ENCODE data around the gene SMG9. TPM values are rescaled to one million over a fixed set of nuclear protein-coding genes. Genes with fewer than 3 reads are reported as not detected.
A peak's percentile ranks its signal among the peaks of the same experiment; 100 is the strongest.

Gene SMG9
- total RNA-seq, 4 donors from 2014 or later: 16.0 to 22.7 (median 21.1) TPM

DNA sequence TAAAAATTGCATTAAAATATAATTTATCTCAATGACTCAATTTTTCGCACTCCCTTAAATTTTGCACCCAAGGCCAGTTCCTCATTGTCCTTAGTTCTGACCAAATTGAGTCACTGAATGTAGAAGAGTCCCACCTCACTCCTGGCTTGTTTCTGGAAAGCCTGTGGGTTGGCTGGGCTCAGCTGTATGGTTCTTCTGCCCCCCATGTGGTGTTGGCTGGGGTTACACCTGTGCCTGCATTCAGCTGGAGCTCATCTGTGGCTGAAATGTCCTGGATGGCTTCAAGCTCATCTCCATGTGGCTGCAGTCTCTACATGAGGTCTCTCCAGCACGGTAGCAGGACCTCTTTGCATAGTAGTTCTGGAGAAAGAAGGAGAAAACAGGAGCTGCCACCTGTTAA is 46.0 kb downstream of the SMG9 start:
- 54 to 70% methylated on average over 1 to 2 of the region's 2 CpGs for WGBS, 2 donors
- Histone ChIP-seq H3K9me3 (peaks cover 0 to 12% (median 7%) of the 10 kb centered on the region in 3 donors), H3K4me3 (no peak overlapping the region), H3K27ac (no peak overlapping the region), H3K36me3 (no peaks in the 10 kb centered on the region), H3K27me3 (no peaks in the 10 kb centered on the region), H3K4me1 (no peaks in the 10 kb centered on the region)
- no peak for TF ChIP-seq POLR2A (IDR thresholded peaks at IDR 0.05)
- TF ChIP-seq, protein P1, sequence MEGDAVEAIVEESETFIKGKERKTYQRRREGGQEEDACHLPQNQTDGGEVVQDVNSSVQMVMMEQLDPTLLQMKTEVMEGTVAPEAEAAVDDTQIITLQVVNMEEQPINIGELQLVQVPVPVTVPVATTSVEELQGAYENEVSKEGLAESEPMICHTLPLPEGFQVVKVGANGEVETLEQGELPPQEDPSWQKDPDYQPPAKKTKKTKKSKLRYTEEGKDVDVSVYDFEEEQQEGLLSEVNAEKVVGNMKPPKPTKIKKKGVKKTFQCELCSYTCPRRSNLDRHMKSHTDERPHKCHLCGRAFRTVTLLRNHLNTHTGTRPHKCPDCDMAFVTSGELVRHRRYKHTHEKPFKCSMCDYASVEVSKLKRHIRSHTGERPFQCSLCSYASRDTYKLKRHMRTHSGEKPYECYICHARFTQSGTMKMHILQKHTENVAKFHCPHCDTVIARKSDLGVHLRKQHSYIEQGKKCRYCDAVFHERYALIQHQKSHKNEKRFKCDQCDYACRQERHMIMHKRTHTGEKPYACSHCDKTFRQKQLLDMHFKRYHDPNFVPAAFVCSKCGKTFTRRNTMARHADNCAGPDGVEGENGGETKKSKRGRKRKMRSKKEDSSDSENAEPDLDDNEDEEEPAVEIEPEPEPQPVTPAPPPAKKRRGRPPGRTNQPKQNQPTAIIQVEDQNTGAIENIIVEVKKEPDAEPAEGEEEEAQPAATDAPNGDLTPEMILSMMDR (IDR thresholded peaks at IDR 0.05): no peak
- intact Hi-C loops (cut with DNase I): no loop called here
- DNase-seq: no peak

DNA sequence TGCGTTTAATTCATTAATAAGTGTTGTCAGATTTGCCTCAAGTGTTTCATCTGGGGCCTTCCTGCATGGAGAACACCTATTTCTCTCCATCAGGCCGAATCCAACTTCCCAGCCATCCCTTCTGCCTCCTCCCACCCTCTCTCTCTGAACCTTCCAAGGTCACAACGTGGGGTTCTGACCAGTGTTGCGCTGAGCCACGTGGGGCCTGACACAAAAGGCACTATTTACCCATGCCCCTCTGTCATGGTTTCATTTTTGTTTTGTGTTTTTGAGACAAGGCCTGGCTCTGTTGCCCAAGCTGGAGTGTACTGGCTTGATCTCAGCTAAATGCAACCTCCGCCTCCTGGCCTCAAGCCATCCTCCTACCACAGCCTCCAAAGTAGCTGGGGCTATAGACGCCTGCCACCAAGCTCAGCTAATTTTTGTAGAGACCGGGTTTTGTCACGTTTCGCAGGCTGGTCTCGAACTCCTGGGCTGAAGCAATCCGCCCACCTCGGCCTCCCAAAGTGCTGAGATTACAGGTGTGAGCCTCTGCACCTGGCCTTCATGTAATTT is 47.5 kb downstream of the SMG9 start:
- no peak for TF ChIP-seq POLR2A (IDR thresholded peaks at IDR 0.05)
- TF ChIP-seq, protein P1 (IDR thresholded peaks at IDR 0.05): no peak
- no peaks in the 10 kb centered on the region for H3K36me3 ChIP-seq
- H3K4me3 ChIP-seq: no peak overlapping the region
- WGBS, 2 donors: 82 to 86% methylated on average over 13 of the region's 13 CpGs
- DNase-seq: no peak
- H3K9me3 ChIP-seq: peaks cover 0 to 12% (median 7%) of the 10 kb centered on the region in 3 donors
- H3K27ac ChIP-seq: no peak overlapping the region
- intact Hi-C loops (cut with DNase I): no loop called here
- H3K27me3 ChIP-seq: no peaks in the 10 kb centered on the region
- H3K4me1 ChIP-seq: no peaks in the 10 kb centered on the region

DNA sequence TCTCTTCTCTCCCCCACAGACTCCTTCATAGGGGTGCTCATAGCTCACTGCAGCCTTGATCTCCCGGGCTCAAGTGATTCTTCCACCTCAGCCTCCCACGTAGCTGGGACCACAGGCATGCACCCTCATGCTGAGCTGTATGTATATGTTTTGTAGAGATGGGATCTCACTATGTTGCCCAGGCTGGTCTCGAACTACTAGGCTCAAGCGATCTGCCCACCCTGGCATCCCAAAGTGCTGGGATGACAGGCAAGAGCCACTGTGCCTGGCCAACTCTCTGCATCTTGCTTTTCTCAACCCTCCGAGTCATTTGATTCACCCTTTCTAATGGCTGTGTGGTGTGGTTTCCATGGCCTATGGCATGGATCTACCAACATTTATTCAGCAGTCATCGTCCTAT is 49.0 kb downstream of the SMG9 start:
- Histone ChIP-seq H3K36me3 (no peaks in the 10 kb centered on the region), H3K4me1 (peaks cover 0 to 8% (median 2%) of the 10 kb centered on the region in 3 donors), H3K27me3 (no peaks in the 10 kb centered on the region), H3K4me3 (no peak overlapping the region), H3K27ac (no peak overlapping the region), H3K9me3 (peaks cover 0 to 12% (median 7%) of the 10 kb centered on the region in 3 donors)
- DNase-seq: no peak
- TF ChIP-seq, protein P1 (IDR thresholded peaks at IDR 0.05): no peak
- TF ChIP-seq POLR2A (IDR thresholded peaks at IDR 0.05): no peak
- intact Hi-C loops (cut with DNase I): no loop called here
- 77 to 82% methylated on average over 6 of the region's 6 CpGs for WGBS, 2 donors

DNA sequence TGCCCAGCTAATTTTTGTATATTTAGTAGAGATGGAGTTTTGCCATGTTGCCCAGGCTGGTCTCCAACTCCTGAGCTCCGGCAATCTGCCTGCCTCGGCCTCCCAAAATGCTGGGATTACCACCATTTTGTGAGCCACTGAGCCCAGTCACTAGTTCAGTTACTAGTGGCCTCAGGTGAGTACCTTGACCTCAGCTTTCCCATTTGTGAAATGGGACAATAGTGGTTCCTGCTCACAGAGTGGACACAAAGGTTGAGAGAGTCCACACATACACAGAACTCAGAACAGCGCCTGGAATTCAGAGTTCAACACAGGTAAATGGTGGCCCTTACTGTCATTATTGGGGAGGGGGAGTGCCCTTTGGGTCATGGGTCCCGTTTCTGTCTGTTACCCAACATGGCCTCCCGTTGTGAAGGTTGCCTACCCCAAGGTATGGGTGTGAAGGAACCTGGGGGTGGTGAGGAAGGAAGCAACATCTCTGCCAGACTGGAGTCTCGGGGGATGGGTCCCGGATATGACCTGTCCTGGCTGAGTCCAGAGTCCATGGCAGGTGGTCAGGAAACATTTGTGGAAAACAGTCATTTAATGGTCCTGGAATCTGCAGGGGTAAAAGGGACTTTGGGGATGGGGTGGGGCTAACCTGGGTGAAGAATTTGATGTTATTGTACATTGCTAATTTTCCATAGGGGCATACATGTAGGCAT is 50.6 kb downstream of the SMG9 start:
- Histone ChIP-seq H3K4me1 (peaks cover 5 to 24% (median 15%) of the 10 kb centered on the region in 3 donors), H3K27ac (no peak overlapping the region), H3K36me3 (no peaks in the 10 kb centered on the region), H3K4me3 (no peak overlapping the region), H3K9me3 (peaks cover 0 to 11% (median 7%) of the 10 kb centered on the region in 3 donors), H3K27me3 (peaks cover 0 to 8% (median 0%) of the 10 kb centered on the region in 4 donors)
- no peak for DNase-seq
- WGBS, 2 donors: 67 to 74% methylated on average over 4 to 7 of the region's 7 CpGs
- intact Hi-C loops (cut with DNase I): no loop called here
- no peak for TF ChIP-seq POLR2A (IDR thresholded peaks at IDR 0.05)
- TF ChIP-seq, protein P1 (IDR thresholded peaks at IDR 0.05): no peak

DNA sequence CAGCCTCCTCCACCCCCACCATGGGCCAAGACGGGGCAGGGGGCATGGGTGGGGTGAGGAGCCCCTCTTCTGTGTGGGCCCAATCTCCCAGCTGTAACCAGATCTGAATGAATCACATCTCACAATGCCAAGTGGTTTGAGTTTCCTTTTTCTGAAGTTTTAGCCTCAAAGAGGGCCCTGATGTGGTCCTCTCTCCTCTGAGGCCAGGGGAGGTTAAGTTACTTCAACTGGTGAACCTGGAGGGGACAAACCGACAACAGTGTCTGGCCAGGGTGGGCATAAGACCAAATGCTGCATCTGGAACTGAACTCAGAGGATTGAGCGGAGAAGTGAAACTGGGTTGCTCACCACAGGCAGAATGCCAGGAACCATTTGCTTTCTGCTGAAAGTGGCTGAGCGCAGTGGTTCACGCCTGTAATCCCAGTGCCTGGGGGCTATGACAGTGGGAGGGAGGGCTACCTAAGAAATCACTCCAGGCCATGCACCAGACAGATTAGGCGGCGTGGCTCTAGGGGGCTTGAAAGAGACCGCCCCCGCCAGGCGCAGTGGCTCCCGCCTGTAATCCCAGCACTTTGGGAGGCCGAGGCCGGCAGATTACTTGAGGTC is 54.3 kb downstream of the SMG9 start:
- peaks cover 0 to 24% (median 0%) of the 10 kb centered on the region in 4 donors for H3K27me3 ChIP-seq
- H3K4me1 ChIP-seq: peaks cover 7 to 27% (median 16%) of the 10 kb centered on the region in 3 donors
- H3K4me3 ChIP-seq: peak overlapping the region; percentile 0 to 48 (median 18)
- no peak for DNase-seq
- H3K9me3 ChIP-seq: peaks cover 0 to 4% (median 0%) of the 10 kb centered on the region in 3 donors
- 33 to 56% methylated on average over 1 to 11 of the region's 13 CpGs for WGBS, 2 donors
- intact Hi-C loops (cut with DNase I): no loop called here
- peak overlapping the region; percentile 58 to 77 (median 70) for H3K27ac ChIP-seq
- TF ChIP-seq, protein P1 (IDR thresholded peaks at IDR 0.05): no peak
- no peak for TF ChIP-seq POLR2A (IDR thresholded peaks at IDR 0.05)
- H3K36me3 ChIP-seq: no peaks in the 10 kb centered on the region

Data from esophagus squamous epithelium (tissue), 5 donors.